ENCODE measurements around the gene ARPC2.

Gene ARPC2

DNA sequence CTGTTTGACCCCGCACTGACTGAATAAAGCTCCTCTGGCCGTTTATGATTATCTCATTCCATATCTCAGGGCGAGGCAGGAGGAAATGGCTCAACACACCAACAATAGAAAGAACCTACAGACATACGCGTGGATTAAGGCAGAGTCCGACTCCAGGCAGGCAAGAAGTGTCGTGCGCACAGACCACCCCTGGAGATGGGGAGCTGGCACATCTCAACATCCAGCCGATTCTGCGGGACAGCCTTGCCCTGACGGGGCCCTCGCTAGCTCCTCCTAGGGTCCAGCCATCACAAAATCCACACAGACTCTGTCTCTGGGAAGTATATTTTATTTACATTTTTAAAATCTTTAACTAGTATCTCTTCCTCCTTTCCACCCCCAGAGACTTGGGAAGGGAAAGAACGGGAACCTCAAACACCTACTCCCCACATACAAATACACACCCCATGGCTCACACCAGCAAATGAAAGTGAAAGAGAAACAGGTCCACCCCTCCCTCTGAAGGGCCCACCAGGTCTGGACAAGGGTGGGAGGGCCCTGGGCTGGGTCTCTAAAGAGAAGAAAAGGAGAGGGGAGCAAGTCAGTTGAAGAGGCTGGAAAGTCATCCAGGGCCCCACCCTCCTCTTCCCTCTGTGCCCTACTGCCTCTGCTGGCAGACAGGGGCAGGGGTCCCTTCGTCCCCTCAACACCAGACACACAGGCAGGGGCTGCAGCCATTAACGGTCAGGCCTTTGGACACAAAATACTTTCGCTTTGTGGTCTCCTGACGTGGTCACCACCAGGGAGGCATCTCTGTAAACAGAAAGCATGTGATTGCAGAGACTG, 47.0 kb downstream of the ARPC2 start:
- TF ChIP-seq, protein P1, sequence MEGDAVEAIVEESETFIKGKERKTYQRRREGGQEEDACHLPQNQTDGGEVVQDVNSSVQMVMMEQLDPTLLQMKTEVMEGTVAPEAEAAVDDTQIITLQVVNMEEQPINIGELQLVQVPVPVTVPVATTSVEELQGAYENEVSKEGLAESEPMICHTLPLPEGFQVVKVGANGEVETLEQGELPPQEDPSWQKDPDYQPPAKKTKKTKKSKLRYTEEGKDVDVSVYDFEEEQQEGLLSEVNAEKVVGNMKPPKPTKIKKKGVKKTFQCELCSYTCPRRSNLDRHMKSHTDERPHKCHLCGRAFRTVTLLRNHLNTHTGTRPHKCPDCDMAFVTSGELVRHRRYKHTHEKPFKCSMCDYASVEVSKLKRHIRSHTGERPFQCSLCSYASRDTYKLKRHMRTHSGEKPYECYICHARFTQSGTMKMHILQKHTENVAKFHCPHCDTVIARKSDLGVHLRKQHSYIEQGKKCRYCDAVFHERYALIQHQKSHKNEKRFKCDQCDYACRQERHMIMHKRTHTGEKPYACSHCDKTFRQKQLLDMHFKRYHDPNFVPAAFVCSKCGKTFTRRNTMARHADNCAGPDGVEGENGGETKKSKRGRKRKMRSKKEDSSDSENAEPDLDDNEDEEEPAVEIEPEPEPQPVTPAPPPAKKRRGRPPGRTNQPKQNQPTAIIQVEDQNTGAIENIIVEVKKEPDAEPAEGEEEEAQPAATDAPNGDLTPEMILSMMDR (IDR thresholded peaks at IDR 0.05; ENCODE audit: insufficient read depth, low read depth, low read length, missing control alignments) = no peak
- H3K4me3 ChIP-seq (ENCODE audit: low read depth, low read length) = no peak overlapping the region
- no peak for DNase-seq (ENCODE audit: low read depth)

GRCh38 chr2:218264773-218265561, 48.0 kb downstream of the ARPC2 start:
- TF ChIP-seq, protein P1 (IDR thresholded peaks at IDR 0.05; ENCODE audit: insufficient read depth, low read depth, low read length, missing control alignments) = no peak
- no peak for DNase-seq (ENCODE audit: low read depth)
- H3K4me3 ChIP-seq (ENCODE audit: low read depth, low read length) = no peak overlapping the region

DNA sequence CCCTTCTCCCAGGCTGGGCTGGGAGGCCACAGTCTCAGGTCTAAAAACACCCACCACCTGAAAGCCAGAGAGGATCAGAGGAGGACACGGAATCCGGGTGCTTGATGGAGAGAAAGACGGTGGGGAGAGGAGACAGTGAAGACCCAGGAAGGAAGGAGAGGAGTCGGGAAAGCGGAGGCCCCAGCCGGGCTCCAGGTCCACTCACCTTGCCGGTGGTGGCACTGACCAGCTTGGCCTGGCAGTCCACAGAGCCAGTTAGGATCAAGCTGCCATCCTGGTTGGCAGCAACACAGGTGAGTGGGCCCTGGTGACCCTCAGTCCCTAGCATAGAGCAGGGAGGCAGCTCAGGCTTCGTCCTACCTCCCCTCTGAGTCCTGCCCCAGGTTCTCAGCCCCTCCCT, 48.6 kb downstream of the ARPC2 start:
- TF ChIP-seq, protein P1 (IDR thresholded peaks at IDR 0.05; ENCODE audit: insufficient read depth, low read depth, low read length, missing control alignments) = no peak
- no peak for DNase-seq (ENCODE audit: low read depth)
- H3K4me3 ChIP-seq (ENCODE audit: low read depth, low read length) = no peak overlapping the region

- TF ChIP-seq, protein P1 (IDR thresholded peaks at IDR 0.05; ENCODE audit: insufficient read depth, low read depth, low read length, missing control alignments) = no peak
These were observed 49.5 kb downstream of the ARPC2 start for GRCh38 chr2:218266316-218266979.

GRCh38 chr2:218267259-218267658, 50.3 kb downstream of the ARPC2 start:
- TF ChIP-seq, protein P1 (IDR thresholded peaks at IDR 0.05; ENCODE audit: insufficient read depth, low read depth, low read length, missing control alignments) = no peak
- no peak for DNase-seq (ENCODE audit: low read depth)
- no peak overlapping the region for H3K4me3 ChIP-seq (ENCODE audit: low read depth, low read length)

More at GRCh38 chr2:218266316-218266979, 49.5 kb downstream of the ARPC2 start:
- DNase-seq (ENCODE audit: low read depth) = no peak
- H3K4me3 ChIP-seq (ENCODE audit: low read depth, low read length) = no peak overlapping the region

- H3K4me3 ChIP-seq (ENCODE audit: low read depth, low read length) = peak within 1 kb of the TSS; percentile 83
- TF ChIP-seq, protein P1 (IDR thresholded peaks at IDR 0.05; ENCODE audit: insufficient read depth, low read depth, low read length, missing control alignments) = no peak
- peak; percentile 100 for DNase-seq (ENCODE audit: low read depth)
These were observed 53.1 kb downstream of the ARPC2 start, which contains the start of the genes AAMP and PNKD for GRCh38 chr2:218269900-218270720. TSS of gene AAMP (minus strand) at chr2:218270137. CDS start at chr2:218270086, 51 bp downstream. TSS of gene PNKD (plus strand) at chr2:218270519. CDS start at chr2:218270536, 17 bp downstream.
